Measurements from ENCODE around the gene GH1.
"Not testable (repeated sequence)": the region's sequence is repeated elsewhere in the genome, so short reads cannot be mapped to it uniquely, and the experiment has no call there.

DNA sequence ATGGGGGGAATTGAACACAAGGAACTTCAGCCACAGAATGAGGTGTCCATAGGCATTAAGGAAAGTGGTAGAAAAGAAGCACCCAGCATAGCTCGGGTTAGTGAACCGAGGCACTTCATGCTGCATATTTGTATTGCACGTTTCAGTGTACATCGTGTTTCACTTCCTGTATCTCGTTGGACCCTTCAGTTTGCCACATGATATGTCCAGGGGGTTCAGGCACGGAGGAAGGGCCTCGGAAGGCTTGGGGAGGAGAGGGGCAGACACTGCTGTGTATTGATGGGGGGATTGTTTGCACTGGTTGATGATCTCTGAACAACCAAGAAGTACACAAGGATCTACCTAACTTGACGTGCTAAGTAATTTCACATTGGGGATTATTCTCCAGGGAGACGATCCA lies 3.8 kb upstream of the GH1 start:
- TF ChIP-seq EZH2 (IDR thresholded peaks at IDR 0.05; ENCODE audit: insufficient read depth, poor library complexity, severe bottlenecking); EZH2phosphoT487 (IDR thresholded peaks at IDR 0.05; ENCODE audit: insufficient read depth, low read depth): not testable (repeated sequence)

Measured in GM23248 (cell line).